Measurements from ENCODE around the gene RUNX2. TPM values are rescaled to one million over a fixed set of nuclear protein-coding genes. Genes with fewer than 3 reads are reported as not detected.
A peak's percentile ranks its signal among the peaks of the same experiment; 100 is the strongest.

Gene RUNX2
- total RNA-seq, 6 experiments from 2014 or later: 7.4 to 12.7 (median 10.8) TPM

DNA sequence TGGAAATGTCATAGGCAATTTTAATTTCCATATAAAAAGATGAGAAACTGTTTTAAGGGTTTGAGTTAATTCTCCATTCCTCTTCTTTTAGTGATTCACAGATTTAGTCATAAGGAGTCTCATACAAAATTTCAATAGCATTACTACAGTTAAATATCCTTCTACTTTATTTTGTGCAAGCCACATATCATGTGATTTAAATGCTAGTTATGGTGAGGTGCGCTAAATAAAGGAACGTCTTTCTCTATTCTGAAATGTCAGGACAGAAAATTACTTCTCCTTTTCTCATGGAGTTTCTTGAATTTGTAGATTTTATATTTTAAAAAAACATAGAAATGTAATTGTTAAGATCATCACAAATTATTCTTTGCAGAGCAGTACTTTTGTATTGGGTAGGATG is 99.6 kb downstream of the RUNX2 start:
- TF ChIP-seq, protein P1, sequence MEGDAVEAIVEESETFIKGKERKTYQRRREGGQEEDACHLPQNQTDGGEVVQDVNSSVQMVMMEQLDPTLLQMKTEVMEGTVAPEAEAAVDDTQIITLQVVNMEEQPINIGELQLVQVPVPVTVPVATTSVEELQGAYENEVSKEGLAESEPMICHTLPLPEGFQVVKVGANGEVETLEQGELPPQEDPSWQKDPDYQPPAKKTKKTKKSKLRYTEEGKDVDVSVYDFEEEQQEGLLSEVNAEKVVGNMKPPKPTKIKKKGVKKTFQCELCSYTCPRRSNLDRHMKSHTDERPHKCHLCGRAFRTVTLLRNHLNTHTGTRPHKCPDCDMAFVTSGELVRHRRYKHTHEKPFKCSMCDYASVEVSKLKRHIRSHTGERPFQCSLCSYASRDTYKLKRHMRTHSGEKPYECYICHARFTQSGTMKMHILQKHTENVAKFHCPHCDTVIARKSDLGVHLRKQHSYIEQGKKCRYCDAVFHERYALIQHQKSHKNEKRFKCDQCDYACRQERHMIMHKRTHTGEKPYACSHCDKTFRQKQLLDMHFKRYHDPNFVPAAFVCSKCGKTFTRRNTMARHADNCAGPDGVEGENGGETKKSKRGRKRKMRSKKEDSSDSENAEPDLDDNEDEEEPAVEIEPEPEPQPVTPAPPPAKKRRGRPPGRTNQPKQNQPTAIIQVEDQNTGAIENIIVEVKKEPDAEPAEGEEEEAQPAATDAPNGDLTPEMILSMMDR (IDR thresholded peaks at IDR 0.05): no peak
- DNase-seq: no peak
- H3K9me3 Mint-ChIP-seq: no peaks in the 10 kb centered on the region
- no peak overlapping the region for H3K4me3 Mint-ChIP-seq
- H3K27me3 Mint-ChIP-seq (ENCODE audit: insufficient read depth): no peaks in the 10 kb centered on the region; the same call in 1 of the 2 replicates
- peaks cover 30% of the 10 kb centered on the region for H3K36me3 Mint-ChIP-seq (ENCODE audit: low read depth)
- H3K4me1 Mint-ChIP-seq (ENCODE audit: low read depth): peaks cover 56% of the 10 kb centered on the region
- H3K27ac Mint-ChIP-seq: no peak overlapping the region

DNA sequence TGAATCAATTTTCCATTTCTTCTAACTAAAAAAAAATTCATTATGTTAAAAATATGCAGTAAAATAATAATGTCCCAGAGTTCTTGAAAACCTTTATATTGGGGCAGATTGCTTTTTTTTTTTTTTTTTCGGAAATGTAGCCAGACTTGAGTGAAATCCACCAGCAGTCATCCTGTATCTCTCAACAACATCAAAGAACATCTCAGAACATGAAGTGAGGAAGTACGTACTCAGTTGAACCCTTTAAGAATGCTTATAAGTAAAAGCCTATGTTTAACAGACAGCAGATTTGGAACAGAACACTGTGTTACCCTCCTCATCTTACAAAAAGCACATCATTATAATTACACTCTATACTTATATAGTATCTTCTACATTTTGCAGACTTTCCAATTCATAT is 100.6 kb downstream of the RUNX2 start:
- TF ChIP-seq, protein P1 (IDR thresholded peaks at IDR 0.05): no peak
- H3K9me3 Mint-ChIP-seq: no peaks in the 10 kb centered on the region
- H3K36me3 Mint-ChIP-seq (ENCODE audit: low read depth): peaks cover 30% of the 10 kb centered on the region
- peaks cover 66% of the 10 kb centered on the region for H3K4me1 Mint-ChIP-seq (ENCODE audit: low read depth)
- no peak overlapping the region for H3K4me3 Mint-ChIP-seq
- no peak overlapping the region for H3K27ac Mint-ChIP-seq
- H3K27me3 Mint-ChIP-seq (ENCODE audit: insufficient read depth): no peaks in the 10 kb centered on the region; the same call in 1 of the 2 replicates
- DNase-seq: no peak

DNA sequence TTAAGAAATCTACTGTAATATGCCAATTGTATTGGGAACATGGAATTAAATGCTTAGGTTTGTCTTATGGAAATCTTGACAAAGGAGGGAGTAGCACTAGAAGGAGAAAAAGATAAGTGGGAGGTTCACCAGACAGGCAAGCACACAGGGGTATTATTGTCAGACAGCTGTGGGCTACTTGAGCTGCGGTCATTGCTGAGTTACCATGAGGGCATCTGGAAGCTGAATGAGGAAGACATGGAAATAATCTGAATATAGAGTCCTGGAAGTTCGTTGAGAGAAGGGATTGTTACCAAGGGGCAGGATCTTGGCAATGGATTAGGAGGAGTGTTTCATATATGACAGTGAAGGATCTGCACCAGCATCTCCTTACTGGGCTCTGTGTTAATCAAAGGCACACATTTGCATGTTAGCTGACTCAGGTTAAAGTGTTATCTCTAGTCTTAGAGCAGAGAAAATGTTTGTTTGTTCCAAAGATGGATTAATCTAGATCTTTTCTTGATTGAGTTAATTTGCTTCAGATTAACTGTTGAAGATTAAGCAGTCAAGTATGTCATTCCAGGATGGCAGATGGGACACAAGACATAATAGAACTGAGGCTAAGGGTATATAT is 102.6 kb downstream of the RUNX2 start:
- H3K36me3 Mint-ChIP-seq (ENCODE audit: low read depth): peaks cover 23% of the 10 kb centered on the region
- no peaks in the 10 kb centered on the region for H3K27me3 Mint-ChIP-seq (ENCODE audit: insufficient read depth)
- no peak overlapping the region for H3K4me3 Mint-ChIP-seq
- no peaks in the 10 kb centered on the region for H3K9me3 Mint-ChIP-seq
- peaks cover 63% of the 10 kb centered on the region for H3K4me1 Mint-ChIP-seq (ENCODE audit: low read depth)
- DNase-seq: no peak
- TF ChIP-seq, protein P1 (IDR thresholded peaks at IDR 0.05): no peak
- H3K27ac Mint-ChIP-seq: no peak overlapping the region

DNA sequence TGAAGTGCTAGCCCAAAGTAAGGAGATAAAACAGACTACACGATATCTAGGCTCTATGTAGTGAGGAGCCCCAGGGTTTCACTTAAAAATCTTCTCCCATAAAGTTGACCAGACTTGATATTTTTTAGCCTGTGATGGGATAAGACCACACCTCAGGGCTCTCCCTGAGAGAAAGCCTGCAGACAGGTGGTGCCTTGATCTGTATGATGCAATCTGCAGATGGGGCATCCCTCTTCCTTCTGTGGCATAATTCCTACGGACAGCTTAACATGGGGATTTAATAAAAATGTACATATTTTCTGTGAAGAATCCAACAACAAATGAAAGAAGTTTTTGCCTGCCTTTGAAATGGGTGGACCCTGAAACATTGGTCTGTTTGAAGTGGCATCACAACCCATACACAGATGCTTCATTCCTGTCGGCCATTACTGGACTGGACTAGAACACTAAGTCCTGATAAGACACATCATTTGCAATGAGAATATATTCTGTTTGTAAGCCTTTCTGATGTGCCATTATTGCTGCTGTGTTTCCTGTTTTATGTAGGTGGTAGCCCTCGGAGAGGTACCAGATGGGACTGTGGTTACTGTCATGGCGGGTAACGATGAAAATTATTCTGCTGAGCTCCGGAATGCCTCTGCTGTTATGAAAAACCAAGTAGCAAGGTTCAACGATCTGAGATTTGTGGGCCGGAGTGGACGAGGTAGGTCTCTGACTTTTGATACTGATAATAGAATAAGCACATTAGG is 103.4 kb downstream of the RUNX2 start:
- Mint-ChIP-seq H3K27me3 (ENCODE audit: insufficient read depth) (no peaks in the 10 kb centered on the region), H3K36me3 (ENCODE audit: low read depth) (peaks cover 23% of the 10 kb centered on the region), H3K4me3 (no peak overlapping the region), H3K4me1 (ENCODE audit: low read depth) (peaks cover 70% of the 10 kb centered on the region), H3K9me3 (no peaks in the 10 kb centered on the region), H3K27ac (no peak overlapping the region)
- TF ChIP-seq, protein P1 (IDR thresholded peaks at IDR 0.05): no peak
- no peak for DNase-seq

DNA sequence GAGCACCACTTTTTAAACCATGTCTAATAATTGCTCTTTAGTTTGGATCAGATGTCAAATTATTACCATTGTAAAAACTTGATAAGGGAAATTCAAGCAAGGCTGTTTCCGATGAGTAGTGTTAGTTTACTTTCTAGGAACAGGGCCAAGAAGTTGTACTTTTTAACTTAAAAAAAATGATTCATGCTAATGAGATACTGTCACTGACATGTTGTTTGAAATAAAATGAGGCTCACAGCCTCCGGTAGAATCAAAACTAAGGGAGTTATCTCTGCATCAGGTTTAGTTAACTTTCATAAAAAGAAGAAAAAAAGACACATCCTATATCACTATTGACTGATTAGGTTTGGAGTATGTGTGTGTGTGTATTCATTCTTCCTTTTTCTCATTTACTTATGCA is 104.8 kb downstream of the RUNX2 start:
- H3K27ac Mint-ChIP-seq: peak overlapping the region; percentile 46; the same call in 1 of the 2 replicates
- no peaks in the 10 kb centered on the region for H3K27me3 Mint-ChIP-seq (ENCODE audit: insufficient read depth)
- peak overlapping the region; percentile 54 for H3K4me3 Mint-ChIP-seq
- TF ChIP-seq, protein P1 (IDR thresholded peaks at IDR 0.05): no peak
- no peaks in the 10 kb centered on the region for H3K9me3 Mint-ChIP-seq
- peak; percentile 72 for DNase-seq
- H3K4me1 Mint-ChIP-seq (ENCODE audit: low read depth): peaks cover 77% of the 10 kb centered on the region
- peaks cover 26% of the 10 kb centered on the region for H3K36me3 Mint-ChIP-seq (ENCODE audit: low read depth)

Measured in HFFc6 (cell line).